ENCODE measurements around the gene NPY2R. TPM values are rescaled to one million over a fixed set of nuclear protein-coding genes. Genes with fewer than 3 reads are reported as not detected.

The NPY2R gene
- total RNA-seq, 2 donors from 2014 or later = 0.12 TPM; not detected in 1

DNA sequence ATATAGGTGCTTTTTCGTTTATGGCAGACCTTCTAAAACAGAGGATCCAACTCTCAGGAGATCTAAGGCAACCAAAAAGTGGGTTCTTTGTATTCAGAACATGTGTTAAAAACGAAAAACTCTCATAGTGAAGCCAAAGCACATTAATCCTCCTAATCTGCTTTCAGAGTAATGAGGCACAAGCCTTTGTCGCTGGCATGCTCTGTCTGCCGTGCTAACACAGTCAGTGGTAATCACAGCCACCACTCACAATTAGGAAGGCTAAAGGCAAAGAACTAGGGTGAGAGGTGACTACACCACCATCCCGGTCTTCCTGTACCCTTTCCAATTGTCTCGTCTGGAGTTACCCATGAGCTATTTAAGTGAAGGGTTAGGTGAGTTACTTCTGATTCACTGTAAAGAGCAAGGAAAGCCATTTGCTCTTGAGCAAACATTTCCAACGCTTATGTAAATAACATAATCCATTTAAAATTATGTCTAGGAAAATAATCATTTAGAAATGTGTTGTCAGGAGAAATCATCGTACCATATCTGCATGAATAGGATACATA, 40.7 kb downstream of the NPY2R start:
- Histone ChIP-seq H3K9me3 (no peaks in the 10 kb centered on the region), H3K4me3 (no peak overlapping the region), H3K27me3 (no peaks in the 10 kb centered on the region), H3K27ac (no peak overlapping the region), H3K4me1 (no peaks in the 10 kb centered on the region), H3K36me3 (no peaks in the 10 kb centered on the region)
- DNase-seq (ENCODE audit: low spot score) = no peak
- TF ChIP-seq, protein P1, sequence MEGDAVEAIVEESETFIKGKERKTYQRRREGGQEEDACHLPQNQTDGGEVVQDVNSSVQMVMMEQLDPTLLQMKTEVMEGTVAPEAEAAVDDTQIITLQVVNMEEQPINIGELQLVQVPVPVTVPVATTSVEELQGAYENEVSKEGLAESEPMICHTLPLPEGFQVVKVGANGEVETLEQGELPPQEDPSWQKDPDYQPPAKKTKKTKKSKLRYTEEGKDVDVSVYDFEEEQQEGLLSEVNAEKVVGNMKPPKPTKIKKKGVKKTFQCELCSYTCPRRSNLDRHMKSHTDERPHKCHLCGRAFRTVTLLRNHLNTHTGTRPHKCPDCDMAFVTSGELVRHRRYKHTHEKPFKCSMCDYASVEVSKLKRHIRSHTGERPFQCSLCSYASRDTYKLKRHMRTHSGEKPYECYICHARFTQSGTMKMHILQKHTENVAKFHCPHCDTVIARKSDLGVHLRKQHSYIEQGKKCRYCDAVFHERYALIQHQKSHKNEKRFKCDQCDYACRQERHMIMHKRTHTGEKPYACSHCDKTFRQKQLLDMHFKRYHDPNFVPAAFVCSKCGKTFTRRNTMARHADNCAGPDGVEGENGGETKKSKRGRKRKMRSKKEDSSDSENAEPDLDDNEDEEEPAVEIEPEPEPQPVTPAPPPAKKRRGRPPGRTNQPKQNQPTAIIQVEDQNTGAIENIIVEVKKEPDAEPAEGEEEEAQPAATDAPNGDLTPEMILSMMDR (IDR thresholded peaks at IDR 0.05) = no peak

DNA sequence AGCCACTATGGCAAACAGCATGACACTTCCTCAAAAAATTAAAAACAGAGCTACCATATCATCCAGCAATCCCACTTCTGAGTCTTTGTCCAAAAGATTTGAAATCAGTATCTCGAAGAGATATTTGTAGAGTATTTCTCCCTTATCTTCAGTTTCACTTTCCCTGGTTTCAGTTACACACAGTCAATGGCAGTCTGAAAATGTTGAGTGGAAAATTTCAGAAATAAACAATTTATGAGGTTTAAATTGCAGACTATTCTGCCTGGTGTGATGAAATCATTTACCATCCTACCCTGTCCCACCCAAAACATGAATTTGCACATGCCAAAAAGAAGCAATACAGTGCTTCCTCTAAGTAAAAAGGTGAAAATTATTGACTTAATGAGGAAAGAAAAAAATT, 43.9 kb downstream of the NPY2R start:
- H3K4me3 ChIP-seq = no peak overlapping the region
- H3K27ac ChIP-seq = no peak overlapping the region
- H3K4me1 ChIP-seq = no peaks in the 10 kb centered on the region
- H3K27me3 ChIP-seq = no peaks in the 10 kb centered on the region
- DNase-seq (ENCODE audit: low spot score) = no peak
- TF ChIP-seq, protein P1 (IDR thresholded peaks at IDR 0.05) = no peak
- no peaks in the 10 kb centered on the region for H3K9me3 ChIP-seq
- no peaks in the 10 kb centered on the region for H3K36me3 ChIP-seq

DNA sequence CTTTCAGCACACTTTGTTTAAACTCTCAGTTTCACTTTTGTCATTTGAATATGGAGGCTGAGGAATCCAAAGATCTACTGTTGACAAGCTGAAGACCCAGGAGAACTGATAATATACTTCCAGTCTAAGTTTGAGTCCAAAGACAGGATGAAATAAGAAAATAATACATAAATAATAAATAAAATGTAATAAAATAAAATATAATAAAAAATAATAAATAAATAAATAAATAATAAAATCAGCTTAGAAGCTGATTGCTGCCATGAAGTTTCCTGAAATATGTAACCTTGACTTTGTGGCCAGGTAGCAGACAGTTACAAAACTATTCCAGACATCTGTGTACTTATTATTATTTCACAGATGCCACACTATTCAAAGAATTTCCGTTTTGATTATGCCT, 55.0 kb downstream of the NPY2R start:
- Histone ChIP-seq H3K4me1 (no peaks in the 10 kb centered on the region), H3K36me3 (no peaks in the 10 kb centered on the region)
- DNase-seq (ENCODE audit: low spot score) = no peak

DNA sequence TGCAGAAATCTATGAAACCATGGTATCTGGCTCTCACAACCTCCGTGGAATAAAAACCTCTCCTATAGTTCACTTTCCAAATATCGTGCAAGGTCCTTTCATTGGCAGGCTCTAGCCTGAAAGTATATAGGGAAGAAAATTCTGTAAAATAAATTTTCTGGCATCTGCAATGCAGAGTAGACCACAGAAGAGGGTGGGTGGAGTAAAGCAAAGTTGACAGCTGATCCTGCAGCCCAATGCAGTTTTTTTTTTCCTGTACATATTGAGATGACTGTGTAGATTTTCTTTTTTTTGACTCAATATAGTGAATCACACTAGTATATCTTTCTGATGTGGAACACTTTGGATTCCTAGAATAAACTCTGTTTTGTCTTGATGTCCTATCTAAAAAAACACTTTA, 56.7 kb downstream of the NPY2R start:
- TF ChIP-seq, protein P1 (IDR thresholded peaks at IDR 0.05) = no peak
- no peaks in the 10 kb centered on the region for H3K27me3 ChIP-seq
- peaks cover 0 to 5% of the 10 kb centered on the region in 2 donors for H3K9me3 ChIP-seq
- DNase-seq (ENCODE audit: low spot score) = no peak
- no peak overlapping the region for H3K27ac ChIP-seq
- no peaks in the 10 kb centered on the region for H3K4me1 ChIP-seq
- H3K36me3 ChIP-seq = no peaks in the 10 kb centered on the region
- H3K4me3 ChIP-seq = no peak overlapping the region

More for the DNA sequence above, 55.0 kb downstream of the NPY2R start:
- H3K4me3 ChIP-seq = no peak overlapping the region
- no peaks in the 10 kb centered on the region for H3K27me3 ChIP-seq
- no peaks in the 10 kb centered on the region for H3K9me3 ChIP-seq
- H3K27ac ChIP-seq = no peak overlapping the region
- TF ChIP-seq, protein P1 (IDR thresholded peaks at IDR 0.05) = no peak

Other genes with a start within 250 kb of the NPY2R start
- gene MAP9, start 168.3 kb downstream of the NPY2R start, total RNA-seq = 1 to 10 TPM; 4.5 to 9.5 TPM